Kidney (tissue), 14 donors: Measurements from ENCODE around the gene IGSF5. TPM values are rescaled to one million over a fixed set of nuclear protein-coding genes. Genes with fewer than 3 reads are reported as not detected.

Source experiments
- DNase-seq, 5 donors: peaks; one replicate each; pipeline ENCODE4 v3.0.0-alpha.2; 2013 to 2020
- FAIRE-seq: peaks from 2 replicates; lab custom pipeline; 2012; peaks lifted over from hg19 to GRCh38; lab: Jason Lieb, UNC
- H3K27ac ChIP-seq, 2 donors: one replicate each; pipeline ENCODE4 v1.7.0; 2013; ENCODE audit warnings: low read depth in 2 of 2, low read length in 2 of 2, inconsistent platforms in 1 of 2
- H3K27me3 ChIP-seq: one replicate; pipeline ENCODE4 v1.7.1; 2013; ENCODE audit warnings: low read length, inconsistent platforms; ENCODE audit not compliant: control insufficient read depth, insufficient read depth
- H3K36me3 ChIP-seq, 3 donors: one replicate each; pipeline versions ENCODE4 v1.7.0 to v1.7.1; 2013; ENCODE audit warnings: low read length in 3 of 3, control low read depth in 1 of 3, inconsistent platforms in 1 of 3; ENCODE audit not compliant: insufficient read depth in 3 of 3, control insufficient read depth in 2 of 3
- H3K4me1 ChIP-seq, 3 donors: one replicate each; pipeline versions ENCODE4 v1.7.0 to v1.7.1; 2013; ENCODE audit warnings: low read length in 3 of 3, inconsistent platforms in 1 of 3, low read depth in 1 of 3; ENCODE audit not compliant: control insufficient read depth in 2 of 3, insufficient read depth in 2 of 3
- H3K4me3 ChIP-seq, 3 donors: one replicate each; pipeline versions ENCODE4 v1.7.0 to v1.8.1; 2013; ENCODE audit warnings: low read length in 3 of 3, control low read depth in 1 of 3, inconsistent platforms in 1 of 3
- H3K9ac ChIP-seq, 3 donors: one replicate each; pipeline versions ENCODE4 v1.7.0 to v1.7.1; 2013; ENCODE audit warnings: low read length in 3 of 3, control low read depth in 1 of 3, inconsistent platforms in 1 of 3
- H3K9me3 ChIP-seq, 3 donors: one replicate each; pipeline versions ENCODE4 v1.7.0 to v1.7.1; 2013; ENCODE audit warnings: low read length in 3 of 3, control low read depth in 1 of 3, inconsistent platforms in 1 of 3; ENCODE audit not compliant: control insufficient read depth in 2 of 3, insufficient read depth in 1 of 3
- CTCF ChIP-seq: IDR thresholded peaks from 3 replicates; pipeline ENCODE4 v1.5.1; 2012; ENCODE audit warnings: mild to moderate bottlenecking, moderate library complexity, borderline replicate concordance; ENCODE audit not compliant: insufficient read depth; ENCODE audit errors: extremely low read depth
- intact Hi-C: fragments of 100-400 bp; cut with DNase I; formaldehyde crosslinking; loops from one replicate; pipeline ENCODE4 v1.11.1; 2022
- polyA plus RNA-seq: library from polyadenylated mRNA; stranded (reverse); fragments of 350-450 nt; fragmentation: Illumina TruSeq; extraction: RNeasy Lipid Tissue Mini Kit (QIAGEN cat#74804); gene quantifications from one replicate; pipeline ENCODE4 v1.2.3, GENCODE V29; 2014; ENCODE audit warnings: low read depth, low replicate concordance; ENCODE audit not compliant: insufficient read depth
- total RNA-seq: library from RNA; stranded (reverse); fragmentation: NEBNext Ultra II Directional; extraction: Animal tissue kit (Norgen Biotek cat#: 25700); gene quantifications from one replicate; pipeline ENCODE4 v1.2.1, GENCODE V29; 2021
- donor health status: control.
- donor health status: control.
- donor health status: control.
- donor health status: control.
- donor health status: control.
- donor health status: DM: yes; HTN: yes; CAD: no.
- donor health status: Normal renal cell carcinoma (clear cell type).

Gene IGSF5
- total and polyA plus RNA-seq, 2 donors from 2014 or later, result 0.24 to 0.47 TPM

- no peaks in the 10 kb centered on the region for H3K4me1 ChIP-seq
- no peaks in the 10 kb centered on the region for H3K9me3 ChIP-seq
- no peak overlapping the region for H3K9ac ChIP-seq
- no peak for DNase-seq
- TF ChIP-seq CTCF, result no peak
- intact Hi-C loops, result no loop called here
- no peak for FAIRE-seq
- H3K27me3 ChIP-seq, result no peaks in the 10 kb centered on the region
- no peak overlapping the region for H3K27ac ChIP-seq
- no peaks in the 10 kb centered on the region for H3K36me3 ChIP-seq
- H3K4me3 ChIP-seq, result no peak overlapping the region
Measured at GRCh38 chr21:39804240-39804639, 59.3 kb downstream of the IGSF5 start.

DNA sequence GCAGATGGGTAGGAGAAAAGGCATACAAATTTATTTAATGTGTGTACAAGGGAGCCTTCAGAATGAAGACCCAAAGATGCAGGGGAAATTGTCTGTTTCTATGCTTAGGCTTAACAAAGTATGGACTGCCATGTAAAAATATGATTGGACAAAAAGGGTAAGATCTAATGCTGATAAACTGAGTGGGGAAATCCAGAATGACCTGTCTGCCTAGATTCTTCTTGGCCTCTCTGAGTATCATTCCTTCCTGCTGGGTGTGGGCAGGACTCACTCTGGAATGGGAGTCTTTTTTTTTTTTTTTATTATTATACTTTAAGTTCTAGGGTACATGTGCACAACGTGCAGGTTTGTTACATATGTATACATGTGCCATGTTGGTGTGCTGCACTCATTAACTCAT, 61.0 kb downstream of the IGSF5 start:
- no peaks in the 10 kb centered on the region for H3K27me3 ChIP-seq
- H3K9ac ChIP-seq, result no peak overlapping the region
- FAIRE-seq (no peak), DNase-seq (no peak)
- H3K9me3 ChIP-seq, result no peaks in the 10 kb centered on the region
- no peak overlapping the region for H3K4me3 ChIP-seq
- TF ChIP-seq CTCF, result no peak
- intact Hi-C loops, result no loop called here
- no peaks in the 10 kb centered on the region for H3K4me1 ChIP-seq
- H3K27ac ChIP-seq, result no peak overlapping the region
- H3K36me3 ChIP-seq, result no peaks in the 10 kb centered on the region

DNA sequence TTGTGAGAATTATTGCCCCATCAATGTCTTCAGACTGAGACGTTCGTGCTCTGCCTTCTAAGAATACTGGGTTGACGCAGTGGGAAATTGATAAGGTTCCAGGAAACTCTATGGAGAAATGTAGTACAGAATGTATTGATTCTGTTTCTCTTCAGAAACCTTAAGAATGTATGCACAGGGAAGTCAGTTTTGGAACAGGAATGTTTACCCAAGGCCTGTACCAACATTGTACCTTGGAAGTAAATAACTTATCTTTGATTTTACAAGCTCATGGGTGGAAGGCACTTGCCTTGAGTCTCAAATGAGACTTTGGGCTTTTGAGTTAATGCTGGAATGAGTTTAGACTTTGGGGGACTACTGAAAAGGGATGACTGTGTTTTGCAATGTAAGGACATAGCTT, 62.8 kb downstream of the IGSF5 start:
- Histone ChIP-seq H3K36me3 (no peaks in the 10 kb centered on the region), H3K4me1 (no peaks in the 10 kb centered on the region), H3K9ac (no peak overlapping the region), H3K4me3 (no peak overlapping the region), H3K27ac (no peak overlapping the region), H3K27me3 (no peaks in the 10 kb centered on the region), H3K9me3 (no peaks in the 10 kb centered on the region)
- FAIRE-seq, result no peak
- intact Hi-C loops, result no loop called here
- no peak for DNase-seq
- no peak for TF ChIP-seq CTCF

DNA sequence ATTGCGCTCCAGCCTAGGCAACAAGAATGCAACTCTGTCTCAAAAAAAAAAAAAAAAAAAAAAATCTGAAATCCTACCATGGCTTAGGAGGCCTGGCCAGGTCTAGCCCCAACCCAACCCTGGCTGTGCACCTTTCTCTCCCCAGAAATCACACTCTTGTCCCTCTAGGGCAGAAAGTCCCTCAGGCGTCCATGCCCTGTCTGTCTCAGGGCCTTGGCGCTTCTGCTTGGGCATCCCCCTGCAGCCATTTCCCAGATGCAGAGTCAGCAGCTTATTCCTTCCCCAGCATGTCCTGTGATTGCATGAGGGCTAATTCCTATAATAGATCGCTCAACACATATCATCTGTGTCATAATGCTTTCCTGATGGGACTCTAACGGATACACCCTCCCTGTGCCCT, 65.0 kb downstream of the IGSF5 start:
- Histone ChIP-seq H3K4me1 (no peaks in the 10 kb centered on the region), H3K9ac (no peak overlapping the region), H3K9me3 (no peaks in the 10 kb centered on the region), H3K36me3 (no peaks in the 10 kb centered on the region), H3K27me3 (no peaks in the 10 kb centered on the region), H3K27ac (no peak overlapping the region), H3K4me3 (no peak overlapping the region)
- no peak for TF ChIP-seq CTCF
- no peak for DNase-seq
- FAIRE-seq, result no peak
- intact Hi-C loops, result no loop called here
